IMR-90 (cell line): ENCODE data around the gene AGPS. TPM values are rescaled to one million over a fixed set of nuclear protein-coding genes. Genes with fewer than 3 reads are reported as not detected.

Source experiments
- ATAC-seq: fragments of 200-7000 bp; cut with Tn5 transposase; 2 replicates; pipeline ENCODE4 v1.9.1; 2020; ENCODE audit warnings: low read depth, mild to moderate bottlenecking, moderate library complexity
- BruUV-seq: library from RNA; stranded (reverse); fragments of 400-500 nt; replicated peaks from 2 replicates; lab custom pipeline; 2021; lab: Mats Ljungman, UMichigan
- CTCF ChIA-PET: fragments of 300-600 bp; formaldehyde crosslinking; extraction: SDS; loops from one replicate; lab custom pipeline; 2021; ENCODE audit warnings: antibody characterized with exemption; lab: Yijun Ruan, JAX
- POLR2A ChIA-PET: fragments of 300-600 bp; sonication (Branson Sonifier 250); formaldehyde crosslinking; loops from one replicate; lab custom pipeline; 2022; ENCODE audit warnings: antibody characterized with exemption; ENCODE audit not compliant: unreplicated experiment; lab: Charles Lee
- DNase-seq: peaks from one replicate; pipeline ENCODE4 v3.0.0; 2013
- H2AFZ ChIP-seq: replicated peaks from 2 replicates; pipeline ENCODE3; 2013; ENCODE audit warnings: low read length, mild to moderate bottlenecking; ENCODE audit not compliant: poor library complexity
- H2AK5ac ChIP-seq: 2 replicates; pipeline ENCODE4 v1.6.1; 2013; ENCODE audit warnings: low read depth, low read length, inconsistent platforms
- H2AK9ac ChIP-seq: replicated peaks from 2 replicates; pipeline ENCODE3; 2013; ENCODE audit warnings: mild to moderate bottlenecking, low read depth, low read length, moderate library complexity; ENCODE audit not compliant: poor library complexity
- H2BK120ac ChIP-seq: 2 replicates; pipeline ENCODE4 v1.6.1; 2013; ENCODE audit warnings: low read depth, low read length, inconsistent platforms
- H2BK15ac ChIP-seq: 3 replicates; pipeline ENCODE4 v1.6.1; 2013; ENCODE audit warnings: low read depth, low read length, inconsistent platforms
- H2BK20ac ChIP-seq: 2 replicates; pipeline ENCODE4 v1.6.1; 2013; ENCODE audit warnings: low read depth, mild to moderate bottlenecking, inconsistent platforms, low read length, moderate library complexity
- H2BK5ac ChIP-seq: 2 replicates; pipeline ENCODE4 v1.6.1; 2013; ENCODE audit warnings: mild to moderate bottlenecking, low read depth, low read length, inconsistent platforms; ENCODE audit not compliant: poor library complexity, severe bottlenecking
- H3K14ac ChIP-seq: replicated peaks from 2 replicates; pipeline ENCODE4 v1.6.1; 2013; ENCODE audit warnings: low read depth, low read length, inconsistent platforms
- H3K18ac ChIP-seq: 2 replicates; pipeline ENCODE4 v1.6.1; 2013; ENCODE audit warnings: low read depth, low read length, control low read depth
- H3K23ac ChIP-seq: 2 replicates; pipeline ENCODE4 v1.6.1; 2013; ENCODE audit warnings: low read depth, low read length, inconsistent platforms
- H3K27ac ChIP-seq: 2 replicates; pipeline ENCODE4 v1.5.1; 2013; ENCODE audit warnings: mild to moderate bottlenecking, control low read depth, low read length; ENCODE audit not compliant: insufficient read depth
- H3K27me3 ChIP-seq: 2 replicates; pipeline ENCODE4 v1.6.1; 2013; ENCODE audit warnings: low read length; ENCODE audit not compliant: control insufficient read depth, insufficient read depth
- H3K36me3 ChIP-seq: 2 replicates; pipeline ENCODE4 v1.6.1; 2013; ENCODE audit warnings: low read length, mixed read lengths; ENCODE audit not compliant: control insufficient read depth, insufficient read depth
- H3K4ac ChIP-seq: 2 replicates; pipeline ENCODE4 v1.6.1; 2013; ENCODE audit warnings: low read depth, low read length, inconsistent platforms
- H3K4me1 ChIP-seq: 2 replicates; pipeline ENCODE4 v1.6.1; 2013; ENCODE audit warnings: low read length, mixed read lengths; ENCODE audit not compliant: control insufficient read depth, insufficient read depth
- H3K4me2 ChIP-seq: 2 replicates; pipeline ENCODE4 v1.6.1; 2013; ENCODE audit warnings: low read depth, mild to moderate bottlenecking, control low read depth, low read length, moderate library complexity
- H3K4me3 ChIP-seq: 2 replicates; pipeline ENCODE4 v1.5.1; 2013; ENCODE audit warnings: low read depth, mild to moderate bottlenecking, control low read depth, low read length, moderate library complexity; ENCODE audit not compliant: insufficient read depth
- H3K56ac ChIP-seq: 2 replicates; pipeline ENCODE4 v1.6.1; 2013; ENCODE audit warnings: low read length, inconsistent platforms; ENCODE audit not compliant: insufficient read depth; ENCODE audit errors: extremely low read depth
- H3K79me1 ChIP-seq, 2 experiments: 2 replicates each; pipeline ENCODE4 v1.6.1; 2013; ENCODE audit warnings: low read length in 2 of 2, inconsistent platforms in 1 of 2, low read depth in 1 of 2
- H3K9ac ChIP-seq: 2 replicates; pipeline ENCODE4 v1.6.1; 2013; ENCODE audit warnings: low read depth, low read length, control low read depth
- H3K9me1 ChIP-seq: 2 replicates; pipeline ENCODE4 v1.6.1; 2013; ENCODE audit warnings: low read length, inconsistent platforms; ENCODE audit not compliant: insufficient read depth
- H3K9me3 ChIP-seq: 2 replicates; pipeline ENCODE4 v1.6.1; 2013; ENCODE audit warnings: low read length; ENCODE audit not compliant: control insufficient read depth, insufficient read depth
- H4K20me1 ChIP-seq: 2 replicates; pipeline ENCODE4 v1.6.1; 2013; ENCODE audit warnings: low read length, inconsistent platforms; ENCODE audit not compliant: insufficient read depth
- H4K5ac ChIP-seq: 2 replicates; pipeline ENCODE4 v1.6.1; 2013; ENCODE audit warnings: mild to moderate bottlenecking, low read depth, low read length, control low read depth
- H4K8ac ChIP-seq, 2 experiments: 2 replicates each; pipeline ENCODE4 v1.6.1; 2013; ENCODE audit warnings: low read depth in 2 of 2, low read length in 2 of 2, control low read depth in 1 of 2, inconsistent platforms in 1 of 2
- H4K91ac ChIP-seq: 2 replicates; pipeline ENCODE4 v1.6.1; 2013; ENCODE audit warnings: low read depth, low read length, inconsistent platforms; ENCODE audit not compliant: insufficient read depth
- CEBPB ChIP-seq: IDR thresholded peaks from 2 replicates; pipeline ENCODE4 v1.6.1; 2012; ENCODE audit warnings: low read depth, low read length, improper control_type of control experiment
- FOS ChIP-seq: fragments of 150-350 bp; IDR thresholded peaks from 2 replicates; pipeline ENCODE4 v1.6.1; 2016; ENCODE audit warnings: low read depth, low read length
- WGBS, 2 experiments: methylation state at CpG; one replicate each; pipeline versions ENCODE4 v1.1.5 to v1.1.7; 2013; ENCODE audit warnings: missing lambda C conversion rate in 2 of 2; ENCODE audit not compliant: insufficient read length in 1 of 2; ENCODE audit errors: extremely low coverage in 2 of 2; 5-methylcytosine and 5-hydroxymethylcytosine counted together
- dilution Hi-C: fragments of 300-500 bp; cut with HindIII; formaldehyde crosslinking; loops from one replicate; pipeline ENCODE4 v1.14.3; 2018; ENCODE audit warnings: low sequenced_read_pairs; ENCODE audit not compliant: unreplicated experiment
- in situ Hi-C: fragments of 300-500 bp; cut with MboI; formaldehyde crosslinking; loops from 3 replicates; pipeline ENCODE4 v1.14.3; 2019; ENCODE audit warnings: low sequenced_read_pairs, inconsistent platforms, mixed read lengths
- intact Hi-C: fragments of 100-400 bp; cut with micrococcal nuclease; formaldehyde crosslinking; loops from 2 replicates; pipeline ENCODE4 v1.10.0; 2022
- polyA plus RNA-seq, 3 experiments: library from polyadenylated mRNA; depleted of rRNA; stranded (reverse); fragments of >200 nt; gene quantifications; 2 replicates each; pipeline ENCODE4 v1.2.3, GENCODE V29; 2012; ENCODE audit warnings: low replicate concordance in 1 of 3
- total RNA-seq: library from RNA; depleted of rRNA; stranded (reverse); fragments of >200 nt; gene quantifications from 2 replicates; pipeline ENCODE4 v1.2.3, GENCODE V29; 2012

The AGPS gene
- total and polyA plus RNA-seq, 2 of the 4 experiments (the other 2 are of a cell fraction) = 6.6 to 18.6 TPM

DNA sequence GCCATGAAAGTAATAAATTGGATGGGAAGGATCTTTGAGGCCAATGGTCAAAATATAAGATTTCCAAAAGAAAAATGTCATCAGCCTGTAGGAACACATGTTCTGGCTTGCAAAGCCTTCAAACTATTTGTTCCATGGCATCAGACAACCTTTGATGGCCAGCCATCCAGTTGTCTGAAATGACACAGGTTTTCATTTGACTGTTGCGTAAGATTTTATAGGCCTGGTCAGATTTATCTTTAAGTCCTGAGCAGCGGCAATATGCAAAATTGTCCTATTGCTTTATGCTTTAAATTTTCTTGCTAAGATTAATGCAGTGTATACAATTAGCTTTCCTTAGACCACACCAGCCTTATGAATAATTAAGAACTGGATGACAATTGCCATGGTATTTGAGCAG lies 167.1 kb downstream of the AGPS start:
- no peak overlapping the region for H3K56ac ChIP-seq
- H3K4me1 ChIP-seq = no peaks in the 10 kb centered on the region
- H3K27me3 ChIP-seq = no peaks in the 10 kb centered on the region
- H2BK20ac ChIP-seq = no peak overlapping the region
- no peak for ATAC-seq
- POLR2A ChIA-PET = no interaction called here
- H3K9me1 ChIP-seq = no peaks in the 10 kb centered on the region
- BruUV-seq = no TSS peak
- no peak overlapping the region for H2BK120ac ChIP-seq
- no peak for DNase-seq
- H3K79me1 ChIP-seq = no peaks in the 10 kb centered on the region
- WGBS, 2 experiments = no CpG with 5 or more reads among the region's 2 CpGs
- H3K9ac ChIP-seq = no peak overlapping the region
- H2AK9ac ChIP-seq = no peak overlapping the region
- no peak overlapping the region for H4K91ac ChIP-seq
- H2AK5ac ChIP-seq = no peak overlapping the region
- H4K20me1 ChIP-seq = no peaks in the 10 kb centered on the region
- no peak overlapping the region for H2BK15ac ChIP-seq
- CTCF ChIA-PET = no interaction called here
- in situ Hi-C loops (loop anchor here (5.0 kb wide), 1 partner anchor 58 kb away; a partner anchor contains a TSS), dilution Hi-C loops (no loop called here), intact Hi-C loops (no loop called here)
- no peak overlapping the region for H2AFZ ChIP-seq
- no peak overlapping the region for H3K23ac ChIP-seq
- H3K4ac ChIP-seq = no peak overlapping the region
- TF ChIP-seq FOS (no peak), CEBPB (peak; percentile 69)
- H4K8ac ChIP-seq = no peak overlapping the region
- no peak overlapping the region for H3K18ac ChIP-seq
- H3K4me3 ChIP-seq = no peak overlapping the region
- no peak overlapping the region for H4K5ac ChIP-seq
- no peaks in the 10 kb centered on the region for H3K36me3 ChIP-seq
- no peak overlapping the region for H3K27ac ChIP-seq
- no peak overlapping the region for H2BK5ac ChIP-seq
- no peaks in the 10 kb centered on the region for H3K9me3 ChIP-seq
- no peak overlapping the region for H3K4me2 ChIP-seq
- H3K14ac ChIP-seq = no peak overlapping the region
